GM06990 (cell line): ENCODE results near the gene TCEANC.

Source experiments
- DNase-seq: peaks from one replicate; pipeline ENCODE4 v3.0.0-alpha.2; 2011; ENCODE audit not compliant: insufficient read length; ENCODE audit errors: extremely low read depth
- H3K27me3 ChIP-seq: replicated peaks from 2 replicates; pipeline ENCODE4 v1.6.0; 2011; ENCODE audit warnings: low read length; ENCODE audit not compliant: control insufficient read depth, insufficient read depth
- H3K36me3 ChIP-seq: 2 replicates; pipeline ENCODE4 v1.5.1; 2011; ENCODE audit warnings: low read length; ENCODE audit not compliant: control insufficient read depth, insufficient read depth
- H3K4me3 ChIP-seq: replicated peaks from 2 replicates; pipeline ENCODE4 v1.5.1; 2011; ENCODE audit warnings: low read depth, mild to moderate bottlenecking, control low read depth, low read length
- TF ChIP-seq, protein P1 (sequence below): IDR thresholded peaks from 2 replicates; pipeline ENCODE4 v1.5.1; 2011; ENCODE audit warnings: low read length, control low read depth, mild to moderate bottlenecking, inconsistent platforms; ENCODE audit not compliant: insufficient read depth, poor library complexity, severe bottlenecking

TCEANC gene

GRCh38 chrX:13651150-13651549 is 1.8 kb upstream of the TCEANC start:
- no peaks in the 10 kb centered on the region for H3K27me3 ChIP-seq
- DNase-seq = no peak
- TF ChIP-seq, protein P1, sequence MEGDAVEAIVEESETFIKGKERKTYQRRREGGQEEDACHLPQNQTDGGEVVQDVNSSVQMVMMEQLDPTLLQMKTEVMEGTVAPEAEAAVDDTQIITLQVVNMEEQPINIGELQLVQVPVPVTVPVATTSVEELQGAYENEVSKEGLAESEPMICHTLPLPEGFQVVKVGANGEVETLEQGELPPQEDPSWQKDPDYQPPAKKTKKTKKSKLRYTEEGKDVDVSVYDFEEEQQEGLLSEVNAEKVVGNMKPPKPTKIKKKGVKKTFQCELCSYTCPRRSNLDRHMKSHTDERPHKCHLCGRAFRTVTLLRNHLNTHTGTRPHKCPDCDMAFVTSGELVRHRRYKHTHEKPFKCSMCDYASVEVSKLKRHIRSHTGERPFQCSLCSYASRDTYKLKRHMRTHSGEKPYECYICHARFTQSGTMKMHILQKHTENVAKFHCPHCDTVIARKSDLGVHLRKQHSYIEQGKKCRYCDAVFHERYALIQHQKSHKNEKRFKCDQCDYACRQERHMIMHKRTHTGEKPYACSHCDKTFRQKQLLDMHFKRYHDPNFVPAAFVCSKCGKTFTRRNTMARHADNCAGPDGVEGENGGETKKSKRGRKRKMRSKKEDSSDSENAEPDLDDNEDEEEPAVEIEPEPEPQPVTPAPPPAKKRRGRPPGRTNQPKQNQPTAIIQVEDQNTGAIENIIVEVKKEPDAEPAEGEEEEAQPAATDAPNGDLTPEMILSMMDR = no peak
- H3K4me3 ChIP-seq = no peak overlapping the region
- peaks cover 2% of the 10 kb centered on the region for H3K36me3 ChIP-seq

GRCh38 chrX:13652287-13652793 is 601 bp upstream of the TCEANC start:
- H3K4me3 ChIP-seq = peak overlapping the region; percentile 57
- TF ChIP-seq, protein P1 = no peak
- no peak for DNase-seq
- no peaks in the 10 kb centered on the region for H3K27me3 ChIP-seq
- H3K36me3 ChIP-seq = peaks cover 2% of the 10 kb centered on the region

DNA sequence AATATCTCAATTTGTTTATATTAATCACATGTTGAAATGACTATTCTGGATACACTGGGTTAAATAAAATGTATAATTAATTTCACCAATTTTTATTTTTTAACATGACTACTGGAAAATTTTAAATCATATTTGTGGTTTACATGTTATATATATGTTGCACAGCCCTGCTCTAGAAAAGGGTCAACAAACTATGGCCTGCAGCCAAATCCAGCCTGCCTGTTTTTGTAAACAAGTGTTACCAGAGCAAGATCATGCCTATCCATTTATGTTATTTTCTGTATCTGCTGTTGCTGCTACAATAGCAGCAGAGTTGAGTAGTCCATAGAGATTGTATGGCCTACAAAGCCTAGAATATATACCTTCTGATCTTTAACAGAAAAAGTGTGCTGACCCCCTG is 1.2 kb downstream of the TCEANC start:
- DNase-seq = no peak
- TF ChIP-seq, protein P1 = no peak
- H3K4me3 ChIP-seq = peak overlapping the region; percentile 74
- no peaks in the 10 kb centered on the region for H3K27me3 ChIP-seq
- H3K36me3 ChIP-seq = peaks cover 2% of the 10 kb centered on the region

DNA sequence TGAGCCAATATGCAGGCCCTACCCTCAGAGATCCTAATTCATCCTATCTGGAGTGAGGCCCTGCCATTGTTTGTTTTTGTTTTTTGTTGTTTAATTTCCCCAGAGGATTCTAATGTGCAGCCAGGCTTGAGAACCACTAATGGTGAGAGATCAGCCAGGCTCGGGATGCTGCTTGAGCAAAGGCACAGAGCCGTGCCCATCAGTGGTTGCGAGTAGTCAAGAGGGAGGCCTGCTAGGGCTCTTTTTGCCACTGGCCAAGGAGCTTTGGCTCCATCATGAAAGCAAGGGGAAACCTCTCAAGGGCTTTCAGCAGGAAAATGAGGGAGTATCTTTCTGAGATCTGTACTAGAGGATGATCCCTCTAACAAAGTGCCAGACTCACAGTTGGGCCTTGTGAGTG is 2.7 kb downstream of the TCEANC start:
- H3K27me3 ChIP-seq = no peaks in the 10 kb centered on the region
- no peak for DNase-seq
- H3K36me3 ChIP-seq = peaks cover 2% of the 10 kb centered on the region
- H3K4me3 ChIP-seq = no peak overlapping the region
- TF ChIP-seq, protein P1 = no peak

- Histone ChIP-seq H3K4me3 (no peak overlapping the region), H3K27me3 (no peaks in the 10 kb centered on the region), H3K36me3 (peaks cover 2% of the 10 kb centered on the region)
- TF ChIP-seq, protein P1 = peak; percentile 62
- DNase-seq = no peak
Observed at GRCh38 chrX:13658602-13659001, 5.7 kb downstream of the TCEANC start.

DNA sequence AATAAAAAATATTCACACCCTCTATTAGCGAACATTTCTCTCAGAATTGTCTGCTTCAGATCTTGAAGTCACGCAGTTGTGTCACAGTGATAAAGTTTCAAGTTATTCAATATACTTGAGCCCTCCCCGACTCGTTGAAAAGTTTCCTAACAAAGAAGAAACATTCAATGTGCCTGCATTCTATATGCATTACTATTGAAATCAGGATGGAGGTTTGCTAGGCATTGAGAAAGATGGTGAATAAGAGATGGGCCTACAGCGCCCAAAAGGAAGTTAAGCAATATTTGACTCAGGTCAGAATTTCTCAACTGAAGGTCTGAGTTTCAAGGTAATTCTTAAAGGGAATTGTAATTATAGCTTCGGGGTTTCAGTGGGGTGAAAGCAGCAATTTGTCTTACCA is 6.1 kb downstream of the TCEANC start:
- H3K36me3 ChIP-seq = peaks cover 2% of the 10 kb centered on the region
- no peaks in the 10 kb centered on the region for H3K27me3 ChIP-seq
- DNase-seq = no peak
- no peak overlapping the region for H3K4me3 ChIP-seq
- TF ChIP-seq, protein P1 = no peak
